ENCODE measurements around the gene SOX5. TPM values are rescaled to one million over a fixed set of nuclear protein-coding genes. Genes with fewer than 3 reads are reported as not detected.

The SOX5 gene
- polyA plus RNA-seq, 1 of the 3 experiments (the other 2 are of a cell fraction): 0.21 TPM

- no peaks in the 10 kb centered on the region for H3K4me1 ChIP-seq (ENCODE audit: control insufficient read depth in 1 of 2, insufficient read depth in 2 of 2, low read depth in 1 of 2, low read length in 1 of 2)
- H3F3A ChIP-seq (replicated peaks; ENCODE audit: insufficient read depth): no peaks in the 10 kb centered on the region
- ChIA-PET POLR2A (no interaction called here), CTCF (interaction anchor here (0.9 to 1.5 kb wide), 2 partner anchors 10 to 15 kb away, joined by 3 to 4 read pairs; no protein-coding TSS in a partner anchor)
- H3K36me3 ChIP-seq (replicated peaks in 1 of 2; ENCODE audit: control insufficient read depth in 1 of 2, insufficient read depth in 2 of 2, low read length in 1 of 2): no peaks in the 10 kb centered on the region
- 45% methylated on average over 5 of the region's 5 CpGs for WGBS (ENCODE audit: low lambda C conversion rate)
- no peak overlapping the region for H3K27ac ChIP-seq (ENCODE audit: low read depth in 2 of 2, low read length in 1 of 2)
- H3K9ac ChIP-seq: no peak overlapping the region
- no peaks in the 10 kb centered on the region for H3K27me3 ChIP-seq (ENCODE audit: insufficient read depth)
- H4K20me1 ChIP-seq (ENCODE audit: insufficient read depth): no peaks in the 10 kb centered on the region
- H3K79me2 ChIP-seq (ENCODE audit: insufficient read depth): no peaks in the 10 kb centered on the region
- no peak for DNase-seq
- 0 out of 2 replicates have a peak overlapping the region, but pooled peaks have one; percentile 51 for H2AFZ ChIP-seq (ENCODE audit: low read depth)
- no peaks in the 10 kb centered on the region for H3K9me2 ChIP-seq
- H3K4me3 ChIP-seq (ENCODE audit: low read depth in 2 of 2, low read length in 1 of 2): no peak overlapping the region
- H3K4me2 ChIP-seq: no peak overlapping the region
- H3K9me3 ChIP-seq: no peaks in the 10 kb centered on the region
- TF ChIP-seq ZBTB33 (IDR thresholded peaks at IDR 0.05; ENCODE audit: borderline replicate concordance, low read depth) (no peak), TAF1 (IDR thresholded peaks at IDR 0.05; ENCODE audit: borderline replicate concordance, low read depth, low read length) (no peak), PBX3 (IDR thresholded peaks at IDR 0.05) (no peak)
Observed at GRCh38 chr12:23921099-23921856, 28.2 kb downstream of the SOX5 start.

- DNase-seq: no peak
- Histone ChIP-seq H3K27me3 (ENCODE audit: insufficient read depth) (no peaks in the 10 kb centered on the region), H3K36me3 (replicated peaks in 1 of 2; ENCODE audit: control insufficient read depth in 1 of 2, insufficient read depth in 2 of 2, low read length in 1 of 2) (no peaks in the 10 kb centered on the region), H3F3A (replicated peaks; ENCODE audit: insufficient read depth) (no peaks in the 10 kb centered on the region), H3K9me2 (no peaks in the 10 kb centered on the region), H3K9me3 (no peaks in the 10 kb centered on the region), H3K9ac (no peak overlapping the region), H2AFZ (ENCODE audit: low read depth) (no peak overlapping the region), H4K20me1 (ENCODE audit: insufficient read depth) (no peaks in the 10 kb centered on the region), H3K4me2 (no peak overlapping the region), H3K4me3 (ENCODE audit: low read depth in 2 of 2, low read length in 1 of 2) (no peak overlapping the region), H3K4me1 (ENCODE audit: control insufficient read depth in 1 of 2, insufficient read depth in 2 of 2, low read depth in 1 of 2, low read length in 1 of 2) (no peaks in the 10 kb centered on the region; a peak in 1 of 4 replicates), H3K79me2 (ENCODE audit: insufficient read depth) (no peaks in the 10 kb centered on the region), H3K27ac (ENCODE audit: low read depth in 2 of 2, low read length in 1 of 2) (no peak overlapping the region)
- no peak for TF ChIP-seq MEF2A (IDR thresholded peaks at IDR 0.05; ENCODE audit: borderline replicate concordance, low read depth)
- no peak for TF ChIP-seq NFIC (IDR thresholded peaks at IDR 0.05; ENCODE audit: borderline replicate concordance)
- TF ChIP-seq RAD21 (IDR thresholded peaks at IDR 0.05; ENCODE audit: low read length): no peak
- CTCF ChIA-PET: no interaction called here
- POLR2A ChIA-PET: no interaction called here
- 47% methylated on average over 3 of the region's 3 CpGs for WGBS (ENCODE audit: low lambda C conversion rate)
Observed at GRCh38 chr12:23911574-23911973, 37.9 kb downstream of the SOX5 start.

GRCh38 chr12:23909551-23909950, 39.9 kb downstream of the SOX5 start:
- no peak for DNase-seq
- H3K4me2 ChIP-seq: no peak overlapping the region
- no peaks in the 10 kb centered on the region for H3K79me2 ChIP-seq (ENCODE audit: insufficient read depth)
- no peaks in the 10 kb centered on the region for H3K36me3 ChIP-seq (replicated peaks in 1 of 2; ENCODE audit: control insufficient read depth in 1 of 2, insufficient read depth in 2 of 2, low read length in 1 of 2)
- ChIA-PET POLR2A (no interaction called here), CTCF (no interaction called here)
- no peak overlapping the region for H3K27ac ChIP-seq (ENCODE audit: low read depth in 2 of 2, low read length in 1 of 2)
- no peak overlapping the region for H3K4me3 ChIP-seq (ENCODE audit: low read depth in 2 of 2, low read length in 1 of 2)
- H4K20me1 ChIP-seq (ENCODE audit: insufficient read depth): no peaks in the 10 kb centered on the region
- H3K9me2 ChIP-seq: no peaks in the 10 kb centered on the region
- no peaks in the 10 kb centered on the region for H3K9me3 ChIP-seq
- no peaks in the 10 kb centered on the region; a peak in 2 of 4 replicates for H3K4me1 ChIP-seq (ENCODE audit: control insufficient read depth in 1 of 2, insufficient read depth in 2 of 2, low read depth in 1 of 2, low read length in 1 of 2)
- no peaks in the 10 kb centered on the region for H3K27me3 ChIP-seq (ENCODE audit: insufficient read depth)
- H3K9ac ChIP-seq: no peak overlapping the region
- no peaks in the 10 kb centered on the region for H3F3A ChIP-seq (replicated peaks; ENCODE audit: insufficient read depth)
- 52% methylated on average over 1 of the region's 1 CpG for WGBS (ENCODE audit: low lambda C conversion rate)
- H2AFZ ChIP-seq (ENCODE audit: low read depth): no peak overlapping the region
- TF ChIP-seq REST (IDR thresholded peaks at IDR 0.05; ENCODE audit: low read depth, low read length) (no peak), GABPA (IDR thresholded peaks at IDR 0.05; ENCODE audit: low read depth) (no peak), IRF3 (IDR thresholded peaks at IDR 0.05; ENCODE audit: low read depth, low read length) (no peak), MEF2A (IDR thresholded peaks at IDR 0.05; ENCODE audit: borderline replicate concordance, low read depth) (no peak), CHD2 (IDR thresholded peaks at IDR 0.05; ENCODE audit: low read length, partially characterized antibody) (no peak), RCOR1 (IDR thresholded peaks at IDR 0.05; ENCODE audit: low read length) (no peak), YY1 (IDR thresholded peaks at IDR 0.05; ENCODE audit: low read depth) (no peak), RAD21 (IDR thresholded peaks at IDR 0.05; ENCODE audit: low read length) (no peak), RXRA (IDR thresholded peaks at IDR 0.05; ENCODE audit: borderline replicate concordance, low read depth) (no peak)

Measured in SK-N-SH (cell line).